WTC11 (cell line): ENCODE data around the gene DPP10. TPM values are rescaled to one million over a fixed set of nuclear protein-coding genes. Genes with fewer than 3 reads are reported as not detected.

Experiments used
- ATAC-seq: fragments of 200-7000 bp; cut with Tn5 transposase; 2 replicates; pipeline ENCODE4 v1.10.0; 2021; ENCODE audit warnings: mild to moderate bottlenecking, moderate library complexity
- CTCF ChIA-PET: fragments of 300-600 bp; sonication (Branson Sonifier 250); formaldehyde crosslinking; loops from one replicate; lab custom pipeline; 2021; ENCODE audit warnings: antibody characterized with exemption; lab: Charles Lee
- POLR2A ChIA-PET: fragments of 350-600 bp; sonication (Branson Sonifier 250); formaldehyde crosslinking; loops from one replicate; lab custom pipeline; 2021; ENCODE audit warnings: antibody characterized with exemption; lab: Charles Lee
- DNase-seq: peaks from one replicate; pipeline ENCODE4 v3.0.0; 2021; ENCODE audit warnings: low spot score
- H3K27ac Mint-ChIP-seq: 2 replicates; pipeline ENCODE4 v1.8.0; 2021; ENCODE audit warnings: mixed read lengths
- H3K27me3 Mint-ChIP-seq: 2 replicates; pipeline ENCODE4 v1.8.0; 2021; ENCODE audit warnings: low read depth, mild to moderate bottlenecking, moderate library complexity, mixed read lengths
- H3K36me3 Mint-ChIP-seq: 2 replicates; pipeline ENCODE4 v1.8.0; 2021; ENCODE audit warnings: mixed read lengths
- H3K4me1 Mint-ChIP-seq: 2 replicates; pipeline ENCODE4 v1.8.0; 2022; ENCODE audit warnings: mixed read lengths
- H3K4me3 Mint-ChIP-seq: 2 replicates; pipeline ENCODE4 v1.8.0; 2021; ENCODE audit warnings: mild to moderate bottlenecking, moderate library complexity, mixed read lengths
- H3K9me3 Mint-ChIP-seq: 2 replicates; pipeline ENCODE4 v1.8.0; 2021; ENCODE audit warnings: mixed read lengths
- E2F1 ChIP-seq: sonication (generic); formaldehyde crosslinking; IDR thresholded peaks from 2 replicates; pipeline ENCODE4 v1.8.0; 2022; ENCODE audit warnings: mild to moderate bottlenecking, missing genetic modification reagents
- ESRRA ChIP-seq: sonication (generic); formaldehyde crosslinking; IDR thresholded peaks from 2 replicates; pipeline ENCODE4 v1.8.1; 2022; ENCODE audit warnings: mild to moderate bottlenecking, missing genetic modification reagents, borderline replicate concordance
- FOXP1 ChIP-seq: sonication (generic); formaldehyde crosslinking; IDR thresholded peaks from 2 replicates; pipeline ENCODE4 v1.8.0; 2022; ENCODE audit warnings: missing genetic modification reagents, mild to moderate bottlenecking, moderate library complexity, borderline replicate concordance
- GRHL2 ChIP-seq: fragments of 250-450 bp; sonication (Bioruptor Pico); IDR thresholded peaks from 2 replicates; pipeline ENCODE4 v1.8.0; 2022; ENCODE audit warnings: mild to moderate bottlenecking, moderate library complexity; ENCODE audit not compliant: insufficient replicate concordance, severe bottlenecking
- NFYB ChIP-seq: sonication (generic); formaldehyde crosslinking; conservative IDR thresholded peaks from 2 replicates; pipeline ENCODE4 v1.8.0; 2022; ENCODE audit warnings: low read depth, missing genetic modification reagents
- NR2C2 ChIP-seq: sonication (generic); formaldehyde crosslinking; IDR thresholded peaks from 2 replicates; pipeline ENCODE4 v1.8.0; 2022; ENCODE audit warnings: mild to moderate bottlenecking, missing genetic modification reagents
- OVOL2 ChIP-seq: fragments of 250-450 bp; sonication (Bioruptor Pico); IDR thresholded peaks from 2 replicates; pipeline ENCODE4 v1.9.0; 2021; ENCODE audit warnings: mild to moderate bottlenecking, borderline replicate concordance
- PRDM15 ChIP-seq: sonication (generic); formaldehyde crosslinking; IDR thresholded peaks from 2 replicates; pipeline ENCODE4 v1.8.0; 2022; ENCODE audit warnings: missing genetic modification reagents
- SOX15 ChIP-seq: fragments of 250-450 bp; sonication (Bioruptor Pico); IDR thresholded peaks from 2 replicates; pipeline ENCODE4 v1.9.0; 2021; ENCODE audit warnings: mild to moderate bottlenecking
- TP53 ChIP-seq: sonication (generic); formaldehyde crosslinking; IDR thresholded peaks from 2 replicates; pipeline ENCODE4 v1.8.1; 2023; ENCODE audit warnings: mild to moderate bottlenecking, missing genetic modification reagents
- ZNF121 ChIP-seq: sonication (generic); formaldehyde crosslinking; IDR thresholded peaks from 2 replicates; pipeline ENCODE4 v1.8.0; 2023; ENCODE audit warnings: missing genetic modification reagents
- ZNF232 ChIP-seq: sonication (generic); formaldehyde crosslinking; IDR thresholded peaks from 2 replicates; pipeline ENCODE4 v1.8.0; 2022; ENCODE audit warnings: mild to moderate bottlenecking, missing genetic modification reagents
- ZNF396 ChIP-seq: fragments of 250-450 bp; sonication (Bioruptor Pico); IDR thresholded peaks from 2 replicates; pipeline ENCODE4 v1.8.0; 2021; ENCODE audit warnings: mild to moderate bottlenecking, moderate library complexity, borderline replicate concordance
- ZNF423 ChIP-seq: fragments of 250-450 bp; sonication (Bioruptor Pico); IDR thresholded peaks from 2 replicates; pipeline ENCODE4 v2.1.2; 2022; ENCODE audit warnings: mild to moderate bottlenecking, moderate library complexity
- ZSCAN18 ChIP-seq: fragments of 250-450 bp; sonication (Bioruptor Pico); IDR thresholded peaks from 2 replicates; pipeline ENCODE4 v2.1.2; 2022; ENCODE audit warnings: mild to moderate bottlenecking, moderate library complexity
- total RNA-seq: library from RNA; stranded (reverse); gene quantifications from 3 replicates; pipeline ENCODE4 v1.2.3, GENCODE V29; 2021
- TF ChIP-seq, protein P1 (sequence below): fragments of 250-450 bp; sonication (Bioruptor Pico); IDR thresholded peaks from 2 replicates; pipeline ENCODE4 v1.8.0; 2021; ENCODE audit warnings: mild to moderate bottlenecking
- TF ChIP-seq, protein P2 (sequence below): sonication (generic); formaldehyde crosslinking; IDR thresholded peaks from 2 replicates; pipeline ENCODE4 v1.8.1; 2022; ENCODE audit warnings: mild to moderate bottlenecking, missing genetic modification reagents, moderate library complexity, borderline replicate concordance
- TF ChIP-seq, protein P3 (sequence below): sonication (generic); formaldehyde crosslinking; conservative IDR thresholded peaks from 2 replicates; pipeline ENCODE4 v1.8.1; 2022; ENCODE audit warnings: mild to moderate bottlenecking, missing genetic modification reagents
- TF ChIP-seq, protein P4 (sequence below): fragments of 250-450 bp; sonication (Bioruptor Pico); IDR thresholded peaks from 2 replicates; pipeline ENCODE4 v1.9.0; 2021; ENCODE audit warnings: mild to moderate bottlenecking

Gene DPP10
- total RNA-seq, 1 experiment from 2014 or later, result 4.0 TPM

DNA sequence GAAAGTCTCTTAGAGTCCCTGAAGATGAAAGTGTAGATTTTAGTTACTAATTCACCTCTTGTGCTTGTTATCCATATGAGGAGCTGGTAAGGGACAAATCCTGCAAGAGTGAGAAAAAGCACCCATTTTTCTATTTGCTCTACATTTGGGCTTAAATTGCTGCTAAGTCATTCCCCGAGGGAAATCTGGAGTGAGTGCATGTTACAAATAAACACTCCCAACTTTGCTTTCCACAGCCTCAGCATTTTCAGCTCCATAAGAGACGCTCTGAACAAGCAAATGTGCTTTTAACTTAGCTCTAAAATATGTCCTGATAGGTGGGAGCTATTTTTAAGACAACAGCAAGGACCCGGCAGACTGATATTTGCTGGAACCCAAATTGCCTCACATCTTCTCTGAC, 126.7 kb downstream of the DPP10 start:
- Mint-ChIP-seq H3K4me3 (no peak overlapping the region), H3K27ac (no peak overlapping the region), H3K36me3 (peaks cover 12% of the 10 kb centered on the region), H3K4me1 (no peaks in the 10 kb centered on the region), H3K27me3 (0 out of 2 replicates have a peak, but pooled peaks cover under 1% of the 10 kb centered on the region), H3K9me3 (peaks cover 42% of the 10 kb centered on the region)
- DNase-seq (no peak), ATAC-seq (no peak)
- ChIA-PET CTCF (no interaction called here), POLR2A (no interaction called here)
- TF ChIP-seq ZNF396 (CRISPR knock-in tag), result no peak
- no peak for TF ChIP-seq NR2C2 (CRISPR knock-in tag)
- TF ChIP-seq ZNF423 (CRISPR knock-in tag), result no peak
- TF ChIP-seq, protein P1, sequence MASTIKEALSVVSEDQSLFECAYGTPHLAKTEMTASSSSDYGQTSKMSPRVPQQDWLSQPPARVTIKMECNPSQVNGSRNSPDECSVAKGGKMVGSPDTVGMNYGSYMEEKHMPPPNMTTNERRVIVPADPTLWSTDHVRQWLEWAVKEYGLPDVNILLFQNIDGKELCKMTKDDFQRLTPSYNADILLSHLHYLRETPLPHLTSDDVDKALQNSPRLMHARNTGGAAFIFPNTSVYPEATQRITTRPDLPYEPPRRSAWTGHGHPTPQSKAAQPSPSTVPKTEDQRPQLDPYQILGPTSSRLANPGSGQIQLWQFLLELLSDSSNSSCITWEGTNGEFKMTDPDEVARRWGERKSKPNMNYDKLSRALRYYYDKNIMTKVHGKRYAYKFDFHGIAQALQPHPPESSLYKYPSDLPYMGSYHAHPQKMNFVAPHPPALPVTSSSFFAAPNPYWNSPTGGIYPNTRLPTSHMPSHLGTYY (CRISPR knock-in tag), result no peak
- no peak for TF ChIP-seq PRDM15
- no peak for TF ChIP-seq NFYB (CRISPR knock-in tag)
- no peak for TF ChIP-seq OVOL2 (CRISPR knock-in tag)
- no peak for TF ChIP-seq GRHL2
- TF ChIP-seq ZSCAN18 (CRISPR knock-in tag), result no peak
- TF ChIP-seq TP53 (CRISPR knock-in tag), result no peak
- no peak for TF ChIP-seq ZNF121 (CRISPR knock-in tag)
- TF ChIP-seq ZNF232 (CRISPR knock-in tag), result no peak
- TF ChIP-seq, protein P2, sequence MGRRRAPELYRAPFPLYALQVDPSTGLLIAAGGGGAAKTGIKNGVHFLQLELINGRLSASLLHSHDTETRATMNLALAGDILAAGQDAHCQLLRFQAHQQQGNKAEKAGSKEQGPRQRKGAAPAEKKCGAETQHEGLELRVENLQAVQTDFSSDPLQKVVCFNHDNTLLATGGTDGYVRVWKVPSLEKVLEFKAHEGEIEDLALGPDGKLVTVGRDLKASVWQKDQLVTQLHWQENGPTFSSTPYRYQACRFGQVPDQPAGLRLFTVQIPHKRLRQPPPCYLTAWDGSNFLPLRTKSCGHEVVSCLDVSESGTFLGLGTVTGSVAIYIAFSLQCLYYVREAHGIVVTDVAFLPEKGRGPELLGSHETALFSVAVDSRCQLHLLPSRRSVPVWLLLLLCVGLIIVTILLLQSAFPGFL (CRISPR knock-in tag), result no peak
- TF ChIP-seq SOX15, result no peak
- TF ChIP-seq E2F1 (CRISPR knock-in tag), result no peak
- no peak for TF ChIP-seq FOXP1
- no peak for TF ChIP-seq ESRRA
- TF ChIP-seq, protein P3, sequence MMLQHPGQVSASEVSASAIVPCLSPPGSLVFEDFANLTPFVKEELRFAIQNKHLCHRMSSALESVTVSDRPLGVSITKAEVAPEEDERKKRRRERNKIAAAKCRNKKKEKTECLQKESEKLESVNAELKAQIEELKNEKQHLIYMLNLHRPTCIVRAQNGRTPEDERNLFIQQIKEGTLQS (CRISPR knock-in tag), result no peak
- TF ChIP-seq, all 79 proteins: peak for 0

DNA sequence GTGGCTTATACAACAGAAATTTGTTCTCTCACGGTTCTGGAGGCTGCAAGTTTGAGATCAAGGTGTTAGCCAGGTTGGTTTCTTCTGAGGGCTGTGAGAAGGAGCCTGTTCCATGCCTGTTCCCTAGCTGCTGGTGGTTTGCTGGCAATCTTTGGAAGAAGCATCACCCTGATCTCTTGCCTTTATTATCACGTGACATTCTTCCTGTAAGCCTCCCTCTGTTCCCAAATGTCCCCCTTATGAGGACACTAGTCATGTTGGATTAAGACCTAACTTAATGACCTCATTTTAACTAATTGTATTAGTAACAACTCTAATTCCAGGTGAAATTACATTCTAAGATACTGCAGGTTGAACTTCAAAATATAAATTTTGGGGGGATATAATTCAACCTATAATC, 135.2 kb downstream of the DPP10 start:
- H3K27ac Mint-ChIP-seq, result no peak overlapping the region
- peaks cover 16% of the 10 kb centered on the region for H3K36me3 Mint-ChIP-seq
- ATAC-seq (no peak), DNase-seq (no peak)
- TF ChIP-seq, protein P4, sequence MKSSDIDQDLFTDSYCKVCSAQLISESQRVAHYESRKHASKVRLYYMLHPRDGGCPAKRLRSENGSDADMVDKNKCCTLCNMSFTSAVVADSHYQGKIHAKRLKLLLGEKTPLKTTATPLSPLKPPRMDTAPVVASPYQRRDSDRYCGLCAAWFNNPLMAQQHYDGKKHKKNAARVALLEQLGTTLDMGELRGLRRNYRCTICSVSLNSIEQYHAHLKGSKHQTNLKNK (CRISPR knock-in tag), result no peak
- ChIA-PET POLR2A (no interaction called here), CTCF (no interaction called here)
- H3K4me1 Mint-ChIP-seq, result no peaks in the 10 kb centered on the region
- peaks cover 6% of the 10 kb centered on the region for H3K27me3 Mint-ChIP-seq
- H3K4me3 Mint-ChIP-seq, result no peak overlapping the region
- peaks cover 50% of the 10 kb centered on the region for H3K9me3 Mint-ChIP-seq
